WERI-Rb-1 (cell line): ENCODE measurements around the gene RNF115.

ENCODE experiments used
- DNase-seq: peaks from one replicate; pipeline ENCODE4 v3.0.0-alpha.2; 2020
- H3K27ac ChIP-seq: fragments of 250-450 bp; sonication (Bioruptor Pico); 2 replicates; pipeline ENCODE4 v1.5.1; 2020; ENCODE audit warnings: mild to moderate bottlenecking, moderate library complexity
- H3K27me3 ChIP-seq: fragments of 250-450 bp; sonication (Bioruptor Pico); 2 replicates; pipeline ENCODE4 v1.5.1; 2021; ENCODE audit warnings: mild to moderate bottlenecking, low read depth, moderate library complexity; ENCODE audit not compliant: insufficient read depth, severe bottlenecking
- H3K36me3 ChIP-seq: fragments of 250-450 bp; sonication (Bioruptor Pico); 2 replicates; pipeline ENCODE4 v1.5.1; 2020; ENCODE audit warnings: mild to moderate bottlenecking, moderate library complexity
- H3K4me3 ChIP-seq: 2 replicates; pipeline ENCODE4 v1.5.1; 2011; ENCODE audit warnings: low read depth, mild to moderate bottlenecking, control low read depth, low read length
- H3K9me3 ChIP-seq: fragments of 250-450 bp; sonication (Bioruptor Pico); 2 replicates; pipeline ENCODE4 v1.5.1; 2021; ENCODE audit warnings: mild to moderate bottlenecking, moderate library complexity; ENCODE audit not compliant: severe bottlenecking
- CTCF ChIP-seq: IDR thresholded peaks from 2 replicates; pipeline ENCODE4 v1.5.1; 2011; ENCODE audit warnings: low read depth, mild to moderate bottlenecking, control low read depth, inconsistent platforms, low read length

The RNF115 gene

GRCh38 chr1:145717833-145718232 is 106.1 kb downstream of the RNF115 start:
- TF ChIP-seq CTCF: no peak
- H3K4me3 ChIP-seq: no peak overlapping the region

GRCh38 chr1:145716641-145717345 is 107.1 kb downstream of the RNF115 start:
- H3K4me3 ChIP-seq: no peak overlapping the region
- TF ChIP-seq CTCF: no peak
- no peaks in the 10 kb centered on the region for H3K27me3 ChIP-seq
- no peaks in the 10 kb centered on the region for H3K36me3 ChIP-seq
- no peak for DNase-seq
- H3K9me3 ChIP-seq: no peaks in the 10 kb centered on the region
- no peak overlapping the region for H3K27ac ChIP-seq

More at GRCh38 chr1:145717833-145718232, 106.1 kb downstream of the RNF115 start:
- Histone ChIP-seq H3K9me3 (no peaks in the 10 kb centered on the region), H3K27ac (no peak overlapping the region), H3K36me3 (no peaks in the 10 kb centered on the region), H3K27me3 (no peaks in the 10 kb centered on the region)
- DNase-seq: no peak

GRCh38 chr1:145714524-145715111 is 109.3 kb downstream of the RNF115 start:
- no peak for DNase-seq
- Histone ChIP-seq H3K4me3 (no peak overlapping the region), H3K9me3 (no peaks in the 10 kb centered on the region), H3K27me3 (no peaks in the 10 kb centered on the region), H3K27ac (no peak overlapping the region), H3K36me3 (no peaks in the 10 kb centered on the region)
- no peak for TF ChIP-seq CTCF

- Histone ChIP-seq H3K9me3 (no peaks in the 10 kb centered on the region), H3K4me3 (no peak overlapping the region), H3K27me3 (no peaks in the 10 kb centered on the region), H3K27ac (no peak overlapping the region), H3K36me3 (no peaks in the 10 kb centered on the region)
- TF ChIP-seq CTCF: no peak
- no peak for DNase-seq
These were observed 112.7 kb downstream of the RNF115 start for GRCh38 chr1:145711213-145711651.

- Histone ChIP-seq H3K4me3 (no peak overlapping the region), H3K27me3 (no peaks in the 10 kb centered on the region), H3K9me3 (no peaks in the 10 kb centered on the region), H3K27ac (no peak overlapping the region), H3K36me3 (no peaks in the 10 kb centered on the region)
- TF ChIP-seq CTCF: no peak
- no peak for DNase-seq
These were observed 113.4 kb downstream of the RNF115 start for GRCh38 chr1:145710291-145711027.
